Activated T-cell treated with anti-CD3 and anti-CD28 coated beads, Interleukin-2, amount 50 U/mL, for 24 hours (primary cell): ENCODE results near the gene TMEM87B.
A peak's percentile ranks its signal among the peaks of the same experiment; 100 is the strongest.

Experiments
- DNase-seq: peaks from one replicate; pipeline ENCODE4 v3.0.0-alpha.2; 2020
- H3K27ac Mint-ChIP-seq: 2 replicates; pipeline ENCODE4 v1.8.0; 2020; ENCODE audit warnings: mild to moderate bottlenecking, mixed read lengths
- H3K27me3 Mint-ChIP-seq: 2 replicates; pipeline ENCODE4 v1.8.0; 2020; ENCODE audit warnings: mixed read lengths
- H3K36me3 Mint-ChIP-seq: 2 replicates; pipeline ENCODE4 v1.8.0; 2020; ENCODE audit warnings: low read depth, mixed read lengths
- H3K4me1 Mint-ChIP-seq: 2 replicates; pipeline ENCODE4 v1.8.0; 2020; ENCODE audit warnings: low read depth, mixed read lengths
- H3K4me3 Mint-ChIP-seq: 2 replicates; pipeline ENCODE4 v1.8.0; 2020; ENCODE audit warnings: mild to moderate bottlenecking, moderate library complexity, mixed read lengths
- H3K9me3 Mint-ChIP-seq: 2 replicates; pipeline ENCODE4 v1.8.0; 2020; ENCODE audit warnings: mixed read lengths

The TMEM87B gene

DNA sequence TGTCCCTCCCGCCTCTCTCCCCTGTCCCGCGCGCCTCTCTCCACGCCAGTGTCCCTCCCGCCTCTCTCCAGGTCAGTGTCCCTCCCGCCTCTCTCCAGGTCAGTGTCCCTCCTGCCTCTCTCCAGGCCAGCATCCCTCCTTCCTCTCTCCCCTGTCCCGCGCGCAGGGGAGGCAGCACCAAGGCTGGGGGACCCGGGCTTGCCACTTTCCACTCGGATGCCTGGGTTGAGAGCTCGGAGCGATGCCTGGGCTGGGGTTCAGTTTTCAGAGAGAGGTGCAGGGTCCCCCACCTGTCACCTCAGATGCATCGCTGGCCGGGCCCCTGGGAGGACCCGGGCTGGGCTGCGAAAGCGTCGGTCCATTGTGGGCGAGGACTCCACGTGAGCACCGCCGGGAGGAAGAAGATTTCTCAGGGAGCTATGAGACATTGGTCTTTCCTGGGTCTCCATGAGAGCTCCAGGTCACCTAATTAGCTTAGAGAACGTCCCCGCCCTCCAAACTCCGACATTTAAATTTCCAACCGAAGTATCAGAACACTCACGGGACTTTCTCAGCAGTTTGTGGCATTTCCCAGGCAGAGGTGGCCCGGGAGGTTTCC is 85.2 kb downstream of the TMEM87B start:
- H3K27ac Mint-ChIP-seq: no peak overlapping the region
- peak overlapping the region; percentile 31 for H3K4me3 Mint-ChIP-seq
- no peak for DNase-seq
- no peaks in the 10 kb centered on the region for H3K9me3 Mint-ChIP-seq
- H3K36me3 Mint-ChIP-seq: no peaks in the 10 kb centered on the region
- H3K27me3 Mint-ChIP-seq: peaks cover 38% of the 10 kb centered on the region
- peaks cover 10% of the 10 kb centered on the region for H3K4me1 Mint-ChIP-seq

DNA sequence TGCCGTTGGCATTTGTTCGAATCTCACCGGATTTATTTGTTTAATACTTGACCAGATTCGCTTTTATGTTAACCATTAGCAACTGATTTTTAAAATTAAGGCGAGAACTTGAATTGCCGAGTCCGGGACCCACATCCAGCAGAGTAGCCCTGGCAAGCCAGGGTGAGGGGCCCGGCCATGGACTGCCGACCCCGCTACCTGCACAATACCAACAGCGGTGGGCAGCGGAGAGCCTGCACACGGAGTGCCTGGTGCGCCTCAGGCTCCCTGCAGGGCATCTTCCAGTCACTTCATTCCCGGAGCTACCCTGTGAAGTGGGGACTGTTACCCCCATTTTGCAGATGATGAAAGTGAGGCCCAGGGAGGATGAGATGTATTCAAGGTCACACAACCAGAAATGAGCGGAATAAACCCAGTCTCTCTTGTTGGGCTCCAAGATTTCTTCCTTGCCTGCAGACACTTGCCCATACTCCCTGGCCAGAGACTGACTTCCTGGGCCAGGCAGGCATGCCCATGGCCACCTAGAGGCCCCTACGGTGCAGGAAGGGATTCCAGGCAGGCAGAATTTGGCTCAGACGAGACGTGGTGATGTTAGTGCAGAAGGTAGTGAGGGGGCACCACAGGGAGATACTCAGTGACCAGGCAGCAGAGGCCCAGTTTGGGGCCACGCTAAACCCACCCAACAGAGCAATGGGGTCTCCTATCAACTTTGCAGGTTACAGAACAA is 86.0 kb downstream of the TMEM87B start:
- Mint-ChIP-seq H3K9me3 (no peaks in the 10 kb centered on the region), H3K27me3 (peaks cover 38% of the 10 kb centered on the region), H3K27ac (no peak overlapping the region), H3K4me1 (peaks cover 10% of the 10 kb centered on the region), H3K36me3 (no peaks in the 10 kb centered on the region), H3K4me3 (no peak overlapping the region)
- DNase-seq: no peak

DNA sequence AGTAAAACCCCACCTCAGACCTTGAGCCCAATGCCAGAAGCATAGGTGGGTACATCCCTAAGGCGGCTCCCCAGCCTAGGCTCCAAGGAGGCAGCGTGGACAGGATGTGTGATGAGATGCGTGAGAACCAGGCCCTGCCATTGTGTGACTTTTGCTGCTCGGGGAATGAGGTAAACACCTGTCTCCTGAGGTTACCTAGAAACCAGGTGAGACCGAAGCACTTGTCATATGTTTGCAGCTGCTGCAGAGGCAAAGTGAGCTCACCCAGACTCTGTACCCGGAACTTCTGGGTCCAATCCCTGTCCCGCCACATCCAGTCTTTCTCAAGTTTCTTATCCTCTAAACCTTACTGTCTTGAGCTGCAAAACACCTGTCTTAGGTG is 86.5 kb downstream of the TMEM87B start:
- Mint-ChIP-seq H3K36me3 (no peaks in the 10 kb centered on the region), H3K4me3 (no peak overlapping the region), H3K9me3 (no peaks in the 10 kb centered on the region), H3K27me3 (peaks cover 34% of the 10 kb centered on the region), H3K4me1 (peaks cover 10% of the 10 kb centered on the region), H3K27ac (no peak overlapping the region)
- DNase-seq: no peak

DNA sequence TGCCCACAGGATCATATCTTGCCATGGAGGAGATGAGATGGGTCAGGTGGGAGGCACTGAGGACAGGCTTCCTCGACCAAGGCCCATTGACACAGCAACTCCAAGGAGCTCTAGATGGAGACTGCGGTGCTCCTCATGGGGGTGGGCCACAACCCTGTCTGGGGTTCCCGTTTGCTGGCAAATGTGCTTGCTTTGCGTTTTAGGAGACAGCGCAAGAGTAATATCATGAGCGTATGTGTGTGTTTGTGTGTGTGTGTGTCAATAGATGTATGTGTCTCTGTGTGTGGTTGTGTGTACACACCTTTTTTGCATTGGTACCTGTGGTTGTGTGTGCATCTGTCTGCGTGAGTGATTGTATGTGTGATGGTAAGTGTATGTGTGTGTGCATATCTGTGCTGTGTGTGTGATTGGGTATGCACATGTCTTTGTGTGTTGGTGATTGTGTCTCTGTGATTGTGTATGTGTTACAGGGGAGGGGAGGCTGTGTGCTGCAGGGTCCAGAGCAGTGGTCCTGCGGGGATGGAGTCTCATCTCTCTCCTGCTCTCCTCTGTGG is 87.5 kb downstream of the TMEM87B start:
- no peaks in the 10 kb centered on the region for H3K36me3 Mint-ChIP-seq
- peaks cover 25% of the 10 kb centered on the region for H3K27me3 Mint-ChIP-seq
- peaks cover 7% of the 10 kb centered on the region for H3K4me1 Mint-ChIP-seq
- H3K27ac Mint-ChIP-seq: no peak overlapping the region
- DNase-seq: no peak
- H3K9me3 Mint-ChIP-seq: no peaks in the 10 kb centered on the region
- no peak overlapping the region for H3K4me3 Mint-ChIP-seq

DNA sequence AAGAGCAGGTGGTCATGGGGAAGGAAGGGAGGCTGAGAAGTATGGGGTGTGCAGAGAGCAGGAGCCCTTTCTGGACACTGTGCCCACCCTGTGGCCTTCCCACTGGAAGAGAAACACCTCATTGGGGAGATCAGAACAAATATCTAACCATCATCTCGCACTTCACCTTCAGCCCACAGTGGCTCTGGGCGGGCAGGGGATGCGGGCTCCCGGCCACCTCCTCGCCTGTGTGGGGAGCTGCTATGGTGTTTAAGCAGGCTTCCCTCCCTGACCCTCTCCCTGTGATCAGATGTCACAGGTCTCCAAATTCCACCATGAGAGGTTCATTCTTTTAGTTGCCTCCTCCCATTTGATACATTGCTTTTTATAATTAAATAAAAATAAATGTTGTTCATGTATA is 88.1 kb downstream of the TMEM87B start:
- Mint-ChIP-seq H3K36me3 (no peaks in the 10 kb centered on the region), H3K27ac (no peak overlapping the region), H3K4me3 (no peak overlapping the region), H3K9me3 (no peaks in the 10 kb centered on the region), H3K27me3 (peaks cover 21% of the 10 kb centered on the region), H3K4me1 (peaks cover 3% of the 10 kb centered on the region)
- no peak for DNase-seq

DNA sequence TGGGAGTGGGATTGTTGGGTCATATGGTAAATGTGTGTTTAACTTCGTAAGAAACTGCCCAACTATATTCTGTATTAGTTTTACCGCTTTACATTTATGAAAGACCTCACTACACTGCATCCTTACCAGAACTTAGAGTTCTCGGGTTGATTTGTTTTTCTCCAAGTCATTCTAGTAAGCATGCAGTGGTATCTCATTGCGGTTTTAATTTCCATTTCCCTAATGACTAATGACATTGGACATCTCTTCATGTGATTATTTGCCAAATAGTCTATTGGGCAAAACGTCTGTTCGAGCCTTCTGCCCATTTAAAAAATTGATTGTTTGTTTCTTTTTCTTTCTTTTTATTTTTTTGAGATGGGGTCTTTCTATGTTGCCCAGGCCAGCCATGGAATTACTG is 89.9 kb downstream of the TMEM87B start:
- Mint-ChIP-seq H3K4me1 (peaks cover 3% of the 10 kb centered on the region), H3K9me3 (no peaks in the 10 kb centered on the region), H3K36me3 (no peaks in the 10 kb centered on the region), H3K27ac (no peak overlapping the region), H3K27me3 (peaks cover 19% of the 10 kb centered on the region), H3K4me3 (no peak overlapping the region)
- DNase-seq: no peak

DNA sequence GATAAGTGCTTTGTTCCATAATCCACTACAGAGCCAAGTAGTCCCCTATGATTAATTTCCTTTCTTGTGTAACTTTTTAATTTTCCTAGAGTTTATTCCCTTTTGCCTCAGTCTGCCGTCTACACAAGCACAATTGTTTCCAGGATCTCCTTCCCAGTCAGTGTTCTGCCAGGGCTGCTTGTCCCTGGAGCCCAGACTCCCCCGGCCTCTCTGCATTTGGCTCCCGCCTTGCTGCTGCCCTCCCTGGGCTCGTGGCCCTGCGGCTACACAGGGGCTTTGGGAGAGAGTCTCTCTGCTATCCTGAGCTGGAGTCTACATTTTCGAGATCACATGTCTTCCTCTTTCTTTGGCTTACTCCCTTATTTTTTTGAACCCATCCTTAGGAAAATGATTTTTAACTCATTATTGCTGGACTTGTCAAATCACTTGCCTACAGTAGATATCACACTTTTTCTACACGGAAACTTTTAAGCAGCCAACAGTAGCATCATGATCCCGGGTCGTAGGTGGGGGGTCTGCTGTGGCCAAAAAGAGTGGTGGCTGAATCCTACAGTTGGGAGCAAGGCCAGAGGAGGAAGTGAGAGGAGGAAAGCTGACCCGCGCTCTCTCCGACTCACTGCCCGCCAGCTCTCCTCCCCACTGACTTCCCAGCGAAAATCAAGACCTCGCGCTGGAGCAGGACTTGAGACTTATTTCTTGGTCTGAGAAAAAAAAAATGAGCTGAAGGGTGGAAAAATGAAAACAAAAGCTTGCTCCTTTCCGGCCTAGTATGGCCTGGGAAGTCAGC is 92.5 kb downstream of the TMEM87B start:
- no peak overlapping the region for H3K4me3 Mint-ChIP-seq
- H3K36me3 Mint-ChIP-seq: no peaks in the 10 kb centered on the region
- no peak for DNase-seq
- no peaks in the 10 kb centered on the region for H3K4me1 Mint-ChIP-seq
- no peaks in the 10 kb centered on the region for H3K27me3 Mint-ChIP-seq
- H3K9me3 Mint-ChIP-seq: no peaks in the 10 kb centered on the region
- H3K27ac Mint-ChIP-seq: no peak overlapping the region

DNA sequence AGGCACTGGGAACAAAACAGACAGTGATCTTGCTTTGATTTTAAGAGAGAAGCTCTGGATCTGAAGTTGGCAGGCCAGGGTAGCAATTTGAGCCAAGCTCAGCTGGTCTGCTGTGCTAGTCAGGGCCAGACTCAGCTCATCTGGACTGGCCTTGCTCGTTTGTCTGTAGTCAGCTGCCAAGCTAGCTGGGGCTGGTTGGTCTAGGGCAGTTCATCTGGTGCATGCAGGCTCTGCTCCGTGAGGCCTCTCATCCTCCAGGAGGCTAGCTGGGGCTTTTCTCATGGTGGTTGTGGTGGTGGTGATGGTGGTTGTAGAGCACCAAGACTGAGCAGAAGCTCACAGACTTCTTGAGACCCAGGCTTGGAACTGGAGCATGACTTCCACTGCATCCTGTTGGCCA is 93.4 kb downstream of the TMEM87B start:
- H3K4me3 Mint-ChIP-seq: no peak overlapping the region
- no peaks in the 10 kb centered on the region for H3K27me3 Mint-ChIP-seq
- no peak overlapping the region for H3K27ac Mint-ChIP-seq
- H3K36me3 Mint-ChIP-seq: no peaks in the 10 kb centered on the region
- DNase-seq: no peak
- H3K9me3 Mint-ChIP-seq: no peaks in the 10 kb centered on the region
- peaks cover 4% of the 10 kb centered on the region for H3K4me1 Mint-ChIP-seq

DNA sequence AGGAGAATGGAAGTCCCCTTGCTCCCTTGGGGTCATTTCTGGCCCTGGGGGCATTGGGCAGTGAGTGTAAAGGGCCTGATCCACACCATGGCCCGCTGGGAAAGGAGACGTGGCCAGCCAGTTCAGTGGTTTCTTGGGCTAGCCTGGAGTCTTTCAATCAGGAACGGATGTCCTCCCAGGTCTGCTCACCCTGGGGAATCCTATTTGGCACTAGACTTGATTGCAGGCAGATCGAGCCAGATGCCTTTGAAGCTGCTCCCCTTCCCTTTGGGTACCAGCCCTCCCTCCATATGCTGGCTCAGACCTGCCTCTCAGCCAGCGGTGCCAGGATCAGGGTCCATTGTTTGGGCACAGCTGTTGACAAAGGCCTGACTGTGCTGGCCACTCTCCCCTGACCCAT is 94.1 kb downstream of the TMEM87B start:
- peaks cover 10% of the 10 kb centered on the region for H3K4me1 Mint-ChIP-seq
- DNase-seq: no peak
- H3K9me3 Mint-ChIP-seq: no peaks in the 10 kb centered on the region
- H3K4me3 Mint-ChIP-seq: no peak overlapping the region
- no peaks in the 10 kb centered on the region for H3K27me3 Mint-ChIP-seq
- H3K27ac Mint-ChIP-seq: no peak overlapping the region
- no peaks in the 10 kb centered on the region for H3K36me3 Mint-ChIP-seq

DNA sequence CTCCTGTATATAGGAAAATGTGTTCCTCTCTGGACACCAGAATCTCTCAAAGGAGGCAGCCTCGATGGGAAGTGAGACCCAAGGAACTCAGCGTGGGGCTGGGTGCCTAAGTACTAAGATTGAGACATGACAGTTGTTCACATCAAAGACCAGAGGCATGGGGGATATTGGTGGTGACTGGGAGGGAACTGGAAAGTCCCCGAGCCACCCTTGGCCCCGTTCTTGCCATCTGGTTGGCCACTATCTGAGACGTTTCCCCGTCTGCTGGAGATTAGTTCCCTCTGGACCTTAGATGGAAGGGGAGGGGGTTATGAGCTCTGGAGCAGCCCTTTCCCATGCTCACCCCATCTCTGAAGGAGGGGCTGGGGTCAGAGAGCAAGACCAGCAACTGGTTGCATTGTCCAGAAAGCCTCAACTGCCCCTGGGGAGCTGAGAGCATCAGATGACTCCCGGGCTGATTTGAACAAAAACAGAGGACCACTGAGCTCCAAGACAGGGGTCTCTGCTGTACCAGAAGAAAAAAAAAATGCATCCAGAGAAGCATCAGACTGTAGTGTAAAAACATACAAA is 94.9 kb downstream of the TMEM87B start:
- no peak for DNase-seq
- Mint-ChIP-seq H3K36me3 (no peaks in the 10 kb centered on the region), H3K4me3 (no peak overlapping the region), H3K27me3 (no peaks in the 10 kb centered on the region), H3K9me3 (no peaks in the 10 kb centered on the region), H3K27ac (no peak overlapping the region), H3K4me1 (peaks cover 18% of the 10 kb centered on the region)

DNA sequence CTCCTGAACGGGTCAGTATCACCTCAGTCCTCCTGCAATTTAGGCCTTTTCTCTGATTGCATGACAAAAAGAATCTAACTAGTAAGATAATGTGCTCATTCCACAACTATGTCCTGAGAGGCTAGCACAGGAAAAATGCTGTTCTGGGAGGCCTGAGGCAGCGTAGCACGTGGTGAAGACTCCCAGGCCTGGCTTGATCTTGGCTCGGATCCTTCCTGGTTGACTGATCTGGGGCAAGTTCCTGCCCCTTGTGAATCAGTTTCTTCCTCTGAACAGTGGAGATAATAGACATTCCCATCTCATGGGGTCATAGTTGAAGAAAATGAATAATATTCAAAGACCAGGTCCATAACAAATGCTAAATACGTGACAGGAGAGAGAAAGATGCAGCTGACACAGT is 95.4 kb downstream of the TMEM87B start:
- no peak overlapping the region for H3K4me3 Mint-ChIP-seq

DNA sequence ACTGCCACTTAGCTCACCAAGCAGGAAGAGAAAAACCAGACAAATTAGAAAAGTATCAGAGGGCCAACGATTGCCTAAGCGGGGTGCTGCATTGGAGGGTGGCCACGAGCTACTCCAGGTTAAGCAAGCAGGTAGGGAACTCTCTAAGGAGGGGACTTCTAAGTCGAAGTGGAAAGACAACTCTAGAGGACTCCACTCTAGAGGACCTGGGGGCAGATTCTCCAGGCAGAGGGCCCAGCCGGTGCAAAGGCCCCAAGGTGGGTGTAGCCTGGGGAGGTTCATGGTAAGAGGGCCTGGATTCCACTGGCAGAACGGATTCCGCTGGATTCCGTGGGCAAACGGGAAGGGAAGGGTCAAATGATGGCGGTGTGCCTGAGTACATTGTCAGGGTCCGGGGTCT is 95.8 kb downstream of the TMEM87B start:
- DNase-seq: no peak

More for the DNA sequence above, 95.4 kb downstream of the TMEM87B start:
- no peaks in the 10 kb centered on the region for H3K36me3 Mint-ChIP-seq
- H3K4me1 Mint-ChIP-seq: peaks cover 23% of the 10 kb centered on the region
- no peaks in the 10 kb centered on the region for H3K27me3 Mint-ChIP-seq
- H3K9me3 Mint-ChIP-seq: no peaks in the 10 kb centered on the region
- no peak for DNase-seq
- peak overlapping the region; percentile 0 for H3K27ac Mint-ChIP-seq

DNA sequence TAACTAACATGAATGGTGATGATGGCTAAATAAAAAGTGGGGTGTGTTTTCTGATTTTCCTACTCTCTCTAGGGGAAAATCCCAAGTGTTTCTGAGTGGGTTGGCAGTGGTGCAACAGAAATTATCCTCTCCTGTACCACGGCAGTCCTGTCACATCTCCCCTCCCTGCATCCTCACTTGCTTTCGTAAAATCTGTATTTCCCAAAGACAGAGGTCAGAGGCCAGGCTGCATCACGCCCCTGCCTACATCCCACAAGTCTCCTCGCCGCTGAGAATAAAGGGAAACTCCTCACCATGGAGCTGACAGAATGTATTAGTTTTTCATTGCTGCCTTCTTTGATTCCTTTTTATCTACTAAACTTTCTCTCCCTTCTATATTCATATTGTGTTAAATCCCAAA is 96.2 kb downstream of the TMEM87B start:
- Mint-ChIP-seq H3K9me3 (no peaks in the 10 kb centered on the region), H3K27ac (no peak overlapping the region), H3K4me1 (peaks cover 31% of the 10 kb centered on the region), H3K36me3 (no peaks in the 10 kb centered on the region), H3K27me3 (no peaks in the 10 kb centered on the region), H3K4me3 (no peak overlapping the region)
- DNase-seq: no peak

More for the DNA sequence above, 95.8 kb downstream of the TMEM87B start:
- Mint-ChIP-seq H3K9me3 (no peaks in the 10 kb centered on the region), H3K36me3 (no peaks in the 10 kb centered on the region), H3K27ac (peak overlapping the region; percentile 0), H3K27me3 (no peaks in the 10 kb centered on the region), H3K4me3 (no peak overlapping the region), H3K4me1 (peaks cover 27% of the 10 kb centered on the region)

DNA sequence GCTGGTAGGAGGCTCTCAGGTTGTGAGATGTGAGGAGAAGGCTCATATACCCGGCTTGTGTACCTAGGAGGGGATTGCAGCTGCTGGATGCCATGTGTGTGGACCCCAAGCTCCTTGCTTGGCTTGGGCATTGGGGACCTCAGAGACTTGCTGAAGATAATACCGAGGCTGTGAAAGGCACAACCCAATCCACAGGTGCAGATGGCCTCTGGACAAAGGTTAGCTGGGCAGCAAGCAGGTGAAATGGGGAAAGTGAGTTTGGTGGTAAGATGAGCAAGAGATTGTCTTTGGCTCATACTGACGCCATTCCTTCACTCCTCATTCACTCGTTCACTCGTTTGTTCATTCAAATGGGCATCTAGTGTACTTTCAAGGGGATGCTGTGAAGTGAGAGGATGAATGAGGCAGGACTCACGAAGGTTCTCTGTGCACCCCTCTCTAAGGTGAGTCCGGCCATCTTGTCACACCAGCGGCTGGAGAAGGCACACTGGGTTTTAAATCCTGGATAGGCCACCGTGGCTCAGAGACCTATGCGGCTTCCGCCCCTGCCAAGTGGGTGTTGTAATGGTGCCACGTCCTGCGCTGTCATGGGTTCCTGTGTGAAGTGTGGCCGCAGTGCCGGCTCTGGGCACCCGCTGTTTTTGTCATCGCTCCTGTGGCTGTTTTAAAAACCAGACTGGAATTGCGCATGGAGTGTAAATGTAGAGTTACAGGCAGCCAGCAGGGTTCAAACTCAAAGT is 96.8 kb downstream of the TMEM87B start:
- H3K27me3 Mint-ChIP-seq: no peaks in the 10 kb centered on the region
- DNase-seq: no peak
- H3K27ac Mint-ChIP-seq: no peak overlapping the region
- H3K9me3 Mint-ChIP-seq: no peaks in the 10 kb centered on the region
- no peaks in the 10 kb centered on the region for H3K36me3 Mint-ChIP-seq
- no peak overlapping the region for H3K4me3 Mint-ChIP-seq
- peaks cover 37% of the 10 kb centered on the region for H3K4me1 Mint-ChIP-seq
